Skeletal muscle tissue (tissue), 1 donor: ENCODE data around the gene TMEM270. TPM values are rescaled to one million over a fixed set of nuclear protein-coding genes. Genes with fewer than 3 reads are reported as not detected.

Source experiments
- total RNA-seq: library from RNA; depleted of rRNA; stranded (reverse); fragments of >200 nt; gene quantifications from one replicate; pipeline ENCODE4 v1.2.3, GENCODE V29; 2014

TMEM270 gene
- total RNA-seq, 1 donor from 2014 or later: not detected

Other genes with a start within 250 kb of the TMEM270 start
- gene MLXIPL, start 236.6 kb upstream of the TMEM270 start, total RNA-seq: 1.6 TPM
- gene VPS37D, start 193.3 kb upstream of the TMEM270 start, total RNA-seq: 3.1 TPM
- gene DNAJC30, start 177.7 kb upstream of the TMEM270 start, total RNA-seq: 1.6 TPM
- gene BUD23, start 177.6 kb upstream of the TMEM270 start, total RNA-seq: 45.4 TPM
- 8.4 TPM for gene STX1A, start 141.5 kb upstream of the TMEM270 start, total RNA-seq
- gene ABHD11, start 122.4 kb upstream of the TMEM270 start, total RNA-seq: 13.6 TPM
- 0.52 TPM for gene CLDN3, start 90.9 kb upstream of the TMEM270 start, total RNA-seq
- not detected for gene CLDN4, start 30.2 kb upstream of the TMEM270 start, total RNA-seq
- gene METTL27, start 18.6 kb upstream of the TMEM270 start, total RNA-seq: 1.6 TPM
- 107 TPM for gene ELN, start 167.0 kb downstream of the TMEM270 start, total RNA-seq
- gene LIMK1, start 222.6 kb downstream of the TMEM270 start, total RNA-seq: 4.7 TPM